BE2C (cell line): ENCODE measurements around the gene RNF138.

Source experiments
- DNase-seq: peaks from one replicate; pipeline ENCODE4 v3.0.0-alpha.2; 2020
- H3K27me3 ChIP-seq: fragments of 250-450 bp; sonication (Bioruptor Pico); 2 replicates; pipeline ENCODE4 v1.5.1; 2020; ENCODE audit warnings: mild to moderate bottlenecking
- H3K36me3 ChIP-seq: fragments of 250-450 bp; sonication (Bioruptor Pico); 2 replicates; pipeline ENCODE4 v1.5.1; 2020; ENCODE audit warnings: mild to moderate bottlenecking
- H3K4me1 ChIP-seq: fragments of 250-450 bp; sonication (Bioruptor Pico); 2 replicates; pipeline ENCODE4 v1.5.1; 2020
- H3K4me3 ChIP-seq: 2 replicates; pipeline ENCODE4 v1.5.1; 2011; ENCODE audit warnings: low read depth, low read length
- H3K9me3 ChIP-seq: fragments of 250-450 bp; sonication (Bioruptor Pico); 2 replicates; pipeline ENCODE4 v1.5.1; 2020
- CTCF ChIP-seq: IDR thresholded peaks from 2 replicates; pipeline ENCODE4 v1.5.1; 2012; ENCODE audit warnings: mild to moderate bottlenecking, low read depth, low read length

RNF138 gene

GRCh38 chr18:32093102-32093511, 1.4 kb downstream of the RNF138 start:
- Histone ChIP-seq H3K4me3 (peak overlapping the region; percentile 70), H3K9me3 (no peaks in the 10 kb centered on the region), H3K27me3 (no peaks in the 10 kb centered on the region), H3K4me1 (no peaks in the 10 kb centered on the region), H3K36me3 (no peaks in the 10 kb centered on the region)
- TF ChIP-seq CTCF, result no peak
- no peak for DNase-seq

GRCh38 chr18:32093523-32093922, 1.8 kb downstream of the RNF138 start:
- DNase-seq, result no peak

DNA sequence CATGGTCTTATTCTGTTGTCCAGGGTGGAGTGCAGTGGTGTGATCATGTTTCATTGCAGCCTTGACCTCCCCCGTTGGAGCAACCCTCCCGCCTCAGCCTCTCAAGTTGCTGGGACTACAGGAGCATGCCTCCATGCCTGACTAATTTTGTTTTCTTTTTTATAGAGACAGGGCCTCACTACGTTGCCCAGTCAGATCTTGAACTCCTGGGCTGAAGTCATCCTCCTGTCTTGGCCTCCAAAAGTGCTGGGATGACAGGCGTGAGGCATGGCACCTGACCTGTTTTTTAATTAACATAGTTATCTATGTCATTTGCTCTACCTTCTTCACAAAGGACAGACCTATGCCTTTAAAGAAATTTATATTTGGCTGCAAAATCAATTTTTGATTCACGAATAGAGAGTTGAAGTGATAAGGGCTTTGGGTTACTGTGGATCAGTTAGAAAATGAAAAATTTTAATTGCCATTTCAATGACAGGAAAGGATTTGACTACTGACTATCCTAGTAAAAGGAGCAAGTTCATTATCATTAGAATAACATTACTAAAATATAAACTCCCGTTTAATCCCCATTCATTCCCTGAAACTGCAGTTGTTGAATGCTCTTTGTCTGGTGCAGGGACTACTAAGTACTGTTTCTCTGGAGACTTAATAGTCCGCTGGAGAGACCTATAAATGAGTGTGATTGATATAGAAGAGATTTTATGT, 3.7 kb downstream of the RNF138 start:
- no peaks in the 10 kb centered on the region for H3K36me3 ChIP-seq
- H3K27me3 ChIP-seq, result no peaks in the 10 kb centered on the region
- H3K4me3 ChIP-seq, result no peak overlapping the region
- DNase-seq, result no peak
- no peaks in the 10 kb centered on the region for H3K4me1 ChIP-seq
- no peaks in the 10 kb centered on the region for H3K9me3 ChIP-seq
- TF ChIP-seq CTCF, result no peak

More at GRCh38 chr18:32093523-32093922, 1.8 kb downstream of the RNF138 start:
- TF ChIP-seq CTCF, result no peak
- H3K4me3 ChIP-seq, result peak overlapping the region; percentile 70
- H3K9me3 ChIP-seq, result no peaks in the 10 kb centered on the region
- H3K27me3 ChIP-seq, result no peaks in the 10 kb centered on the region
- H3K4me1 ChIP-seq, result no peaks in the 10 kb centered on the region
- H3K36me3 ChIP-seq, result no peaks in the 10 kb centered on the region

GRCh38 chr18:32095900-32096229, 4.2 kb downstream of the RNF138 start:
- DNase-seq, result no peak
- Histone ChIP-seq H3K4me1 (no peaks in the 10 kb centered on the region), H3K9me3 (no peaks in the 10 kb centered on the region), H3K27me3 (no peaks in the 10 kb centered on the region), H3K4me3 (no peak overlapping the region), H3K36me3 (no peaks in the 10 kb centered on the region)
- TF ChIP-seq CTCF, result no peak

GRCh38 chr18:32096946-32097345, 5.3 kb downstream of the RNF138 start:
- no peak for DNase-seq
- H3K4me1 ChIP-seq, result no peaks in the 10 kb centered on the region
- H3K4me3 ChIP-seq, result no peak overlapping the region
- no peaks in the 10 kb centered on the region for H3K27me3 ChIP-seq
- no peaks in the 10 kb centered on the region for H3K9me3 ChIP-seq
- H3K36me3 ChIP-seq, result no peaks in the 10 kb centered on the region
- no peak for TF ChIP-seq CTCF

GRCh38 chr18:32104516-32104915, 12.8 kb downstream of the RNF138 start:
- Histone ChIP-seq H3K4me1 (no peaks in the 10 kb centered on the region), H3K4me3 (no peak overlapping the region), H3K27me3 (no peaks in the 10 kb centered on the region), H3K36me3 (no peaks in the 10 kb centered on the region), H3K9me3 (no peaks in the 10 kb centered on the region)
- no peak for TF ChIP-seq CTCF
- DNase-seq, result no peak
